ENCODE results near the gene IL13RA2.

The IL13RA2 gene

GRCh38 chrX:114997779-114998178 lies 19.6 kb downstream of the IL13RA2 start:
- no peak for DNase-seq (ENCODE audit: low read depth in 3 of 3)

GRCh38 chrX:114985967-114986592 lies 31.3 kb downstream of the IL13RA2 start:
- no peak for DNase-seq (ENCODE audit: low read depth in 3 of 3)

GRCh38 chrX:114976292-114976691 lies 41.1 kb downstream of the IL13RA2 start:
- DNase-seq (ENCODE audit: low read depth in 3 of 3) = no peak

GRCh38 chrX:114973013-114973412 lies 44.4 kb downstream of the IL13RA2 start:
- DNase-seq (ENCODE audit: low read depth in 3 of 3) = no peak

- no peak for DNase-seq (ENCODE audit: low read depth in 3 of 3)
Measured at GRCh38 chrX:114970806-114971205, 46.6 kb downstream of the IL13RA2 start.

- DNase-seq (ENCODE audit: low read depth in 3 of 3) = no peak
Measured at GRCh38 chrX:114964374-114964773, 53.0 kb downstream of the IL13RA2 start.

GRCh38 chrX:114962209-114962608 lies 55.2 kb downstream of the IL13RA2 start:
- DNase-seq (ENCODE audit: low read depth in 3 of 3) = no peak

GRCh38 chrX:114959729-114960128 lies 57.7 kb downstream of the IL13RA2 start:
- no peak for DNase-seq (ENCODE audit: low read depth in 3 of 3)

Data from stimulated activated CD4-positive, alpha-beta T cell treated with anti-CD3 and anti-CD28 coated beads, TNF-alpha, amount 100 ng/mL, for 4 hours (primary cell).